RPMI8226 (cell line): Measurements from ENCODE around the gene WDR55.
"Not testable (repeated sequence)": the region's sequence is repeated elsewhere in the genome, so short reads cannot be mapped to it uniquely, and the experiment has no call there.

Experiments used
- DNase-seq: peaks from one replicate; pipeline ENCODE4 v3.0.0-alpha.2; 2015

WDR55 gene

DNA sequence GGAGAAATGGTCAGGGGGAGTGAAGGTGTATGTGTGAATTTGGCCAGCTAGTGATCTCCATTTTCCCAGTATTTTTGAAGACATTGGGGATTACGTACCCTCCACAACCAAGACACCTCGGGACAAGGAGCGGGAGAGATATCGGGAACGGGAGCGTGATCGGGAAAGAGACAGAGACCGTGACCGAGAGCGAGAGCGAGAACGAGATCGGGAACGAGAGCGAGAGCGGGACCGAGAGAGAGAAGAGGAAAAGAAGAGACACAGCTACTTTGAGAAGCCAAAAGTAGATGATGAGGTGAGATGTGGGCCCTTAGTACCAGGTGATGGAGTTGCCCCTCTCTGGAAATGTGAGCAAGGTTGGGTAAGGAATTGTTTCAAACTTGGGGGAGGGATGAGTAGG lies 5.8 kb upstream of the WDR55 start:
- no peak for DNase-seq

DNA sequence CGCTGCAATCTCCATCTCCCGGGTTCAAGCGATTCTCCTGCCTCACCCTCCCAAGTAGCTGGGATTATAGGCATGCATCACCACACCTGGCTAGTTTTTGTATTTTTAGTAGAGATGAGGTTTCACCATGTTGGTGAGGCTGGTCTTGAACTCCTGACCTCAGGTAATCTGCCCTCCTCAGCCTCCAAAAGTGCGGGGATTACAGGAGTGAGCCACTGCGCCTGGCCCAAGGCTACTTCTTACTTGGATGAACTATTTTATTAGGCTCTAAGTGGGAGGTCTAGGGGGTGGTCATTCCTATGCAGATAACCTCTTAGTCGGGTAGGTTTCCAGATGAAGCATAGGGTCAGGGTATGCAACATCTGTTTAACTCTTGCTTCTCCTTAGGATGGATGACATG lies 4.3 kb upstream of the WDR55 start:
- DNase-seq = not testable (repeated sequence)

DNA sequence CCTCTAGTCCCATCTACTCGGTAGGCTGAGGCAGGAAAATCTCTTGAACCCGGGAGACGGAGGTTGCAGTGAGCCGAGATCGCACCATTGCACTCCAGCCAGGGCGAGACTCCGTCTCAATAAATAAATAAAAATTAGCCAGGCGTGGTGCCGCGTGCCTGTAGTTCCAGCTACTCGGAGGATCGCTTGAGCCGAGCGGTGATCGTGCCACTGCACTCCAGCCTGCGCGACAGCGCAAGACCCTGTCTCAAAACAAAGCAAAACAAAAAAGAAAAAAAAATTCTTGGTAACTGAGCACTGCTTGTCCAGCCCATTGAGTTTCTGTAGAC lies 710 bp upstream of the WDR55 start:
- DNase-seq = no peak

DNA sequence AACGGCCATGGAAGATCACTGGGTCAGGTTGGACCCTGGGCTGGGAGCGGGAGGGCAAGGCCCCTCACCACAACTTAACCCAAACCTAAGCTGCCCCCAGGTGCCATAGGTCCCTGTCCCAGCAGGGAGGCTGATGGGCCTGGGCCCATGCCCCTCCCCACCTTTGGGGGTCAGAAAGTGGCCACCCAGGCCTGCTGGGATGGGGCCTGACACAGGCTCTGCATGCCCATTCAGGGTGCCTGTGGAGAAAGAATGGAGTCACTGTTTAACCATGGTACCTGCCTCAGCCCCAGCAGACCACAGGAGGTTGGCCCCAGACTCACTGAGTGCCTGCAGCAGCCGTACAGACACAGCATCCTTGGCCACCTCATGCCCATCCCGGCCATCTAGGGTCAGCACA lies 6.3 kb downstream of the WDR55 start:
- DNase-seq = not testable (repeated sequence)

DNA sequence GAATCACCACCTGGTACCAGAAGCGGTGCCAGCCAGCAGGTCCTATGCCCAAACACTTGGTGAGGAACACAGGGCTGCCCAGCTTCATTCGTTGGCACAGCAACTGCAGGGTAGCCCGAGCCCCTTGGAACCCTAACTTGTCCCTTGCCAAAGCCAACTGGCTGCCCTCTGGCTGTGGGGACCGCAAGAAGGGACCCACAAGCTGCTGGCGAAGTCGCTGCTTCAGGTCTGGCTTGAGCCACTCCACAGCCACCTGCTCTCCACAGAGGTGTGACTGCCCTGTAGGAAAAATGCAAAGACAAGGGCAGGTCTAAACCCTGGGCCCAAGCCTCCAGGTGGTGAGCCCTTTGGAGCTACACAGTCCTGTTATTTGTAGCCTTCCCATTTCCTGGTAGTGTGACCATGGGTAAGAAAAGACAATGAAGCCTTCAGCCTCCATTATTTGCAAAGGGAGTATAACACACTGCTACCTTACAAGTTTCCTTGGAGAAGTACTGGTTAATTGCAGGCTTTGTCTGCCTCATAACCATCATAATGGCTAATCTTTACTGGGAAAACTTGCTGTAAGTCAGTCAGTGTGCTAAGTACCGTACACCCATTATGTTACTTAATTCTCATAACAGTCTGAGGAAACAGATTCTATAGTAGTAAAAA lies 6.9 kb downstream of the WDR55 start:
- no peak for DNase-seq

DNA sequence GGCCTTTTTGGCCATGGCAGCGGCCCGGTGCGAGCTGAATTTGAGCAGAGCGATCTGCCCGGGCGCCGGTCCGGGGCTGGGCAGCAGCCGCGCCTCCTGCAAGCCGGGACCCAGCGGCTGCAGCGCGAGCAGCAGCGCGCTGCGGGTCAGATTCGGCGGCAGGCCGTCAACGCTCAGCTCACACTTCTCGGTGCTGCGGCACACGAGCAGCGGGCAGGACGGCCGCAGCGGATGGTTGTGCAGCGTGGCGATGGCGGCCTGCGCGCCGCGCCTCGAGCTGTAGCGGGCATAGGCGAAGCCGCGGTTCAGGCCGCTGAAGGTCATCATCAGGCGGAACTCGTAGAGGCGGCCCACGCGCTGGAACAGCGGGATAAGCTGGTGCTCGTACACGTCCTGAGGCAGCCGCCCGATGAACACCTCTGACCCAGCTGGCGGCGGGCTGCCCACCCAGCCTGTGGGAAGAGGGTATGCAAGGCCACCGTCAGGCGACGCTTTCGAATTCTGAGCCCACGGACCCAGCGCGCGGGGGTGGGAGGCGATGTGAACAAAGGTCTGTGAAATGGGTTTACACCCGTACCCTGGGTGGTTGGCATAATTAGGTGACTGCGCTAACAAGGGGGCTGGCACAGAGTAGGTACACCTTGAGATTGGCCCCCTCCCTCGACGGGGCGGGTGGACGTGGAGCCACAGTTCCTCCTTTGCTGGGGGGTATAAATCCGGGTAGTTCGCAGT lies 7.9 kb downstream of the WDR55 start:
- peak; percentile 7 for DNase-seq

DNA sequence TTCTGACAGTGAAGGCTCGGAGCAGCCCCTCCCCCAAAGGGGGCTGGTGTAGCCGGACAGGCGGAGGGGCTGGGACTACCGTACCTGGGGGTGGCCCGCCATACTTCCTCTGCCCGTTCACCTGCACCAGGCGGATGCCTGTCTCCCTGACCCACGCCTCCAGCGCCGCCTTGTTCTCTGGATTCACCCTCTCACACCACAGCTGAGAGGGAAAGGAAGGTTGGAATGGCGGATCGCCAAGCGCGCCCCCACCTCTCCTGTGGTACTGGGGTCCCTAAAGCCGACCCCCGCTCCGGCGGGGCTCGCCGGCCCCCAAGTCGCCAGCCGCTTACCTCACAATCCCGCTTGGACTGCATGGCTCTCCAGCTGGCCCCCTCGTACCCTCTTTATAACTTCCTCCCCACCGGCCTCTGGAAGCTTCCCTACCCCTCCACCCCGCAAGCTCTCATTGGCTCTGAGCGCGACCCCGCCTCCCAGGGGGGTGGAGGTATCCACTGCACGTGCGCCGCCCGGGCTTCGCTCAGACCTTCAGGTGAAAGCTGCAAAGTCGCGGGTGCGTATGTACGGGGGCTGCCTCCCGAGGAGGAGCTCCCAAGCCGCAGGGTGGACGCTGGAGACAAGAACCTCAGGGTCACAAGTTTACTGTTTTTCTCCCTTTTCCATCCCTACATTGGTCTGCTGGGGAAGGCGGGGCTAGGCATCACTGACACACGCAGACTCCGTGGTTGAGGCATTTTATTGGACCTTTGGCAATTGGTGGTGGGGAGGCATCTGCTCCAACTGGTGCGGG lies 8.7 kb downstream of the WDR55 start, which contains the start of gene DND1:
DND1 (minus strand) TSS at position 390 of the 790 bp plus-strand sequence; CDS start at position 356, 34 bp downstream.
- DNase-seq = no peak

DNA sequence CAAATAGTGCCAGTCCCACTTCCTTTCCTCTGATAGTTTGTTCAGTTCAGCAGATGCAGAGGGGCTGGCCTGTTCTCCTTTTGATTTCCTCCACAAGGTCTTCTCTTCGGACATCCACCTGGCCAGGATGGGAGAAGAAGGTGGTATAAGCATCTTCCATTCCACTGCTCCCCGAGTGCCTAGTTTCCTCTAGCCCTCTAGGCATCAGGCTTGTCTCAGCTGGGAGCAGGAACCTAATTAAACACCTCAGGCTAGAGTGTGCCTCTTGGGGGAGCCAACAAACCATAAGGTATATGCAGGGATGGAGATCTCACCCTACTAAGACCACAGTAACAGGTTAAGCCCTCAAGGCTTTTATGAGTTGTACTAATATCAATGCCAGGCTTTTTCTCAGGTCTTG lies 9.5 kb downstream of the WDR55 start:
- DNase-seq = no peak

DNA sequence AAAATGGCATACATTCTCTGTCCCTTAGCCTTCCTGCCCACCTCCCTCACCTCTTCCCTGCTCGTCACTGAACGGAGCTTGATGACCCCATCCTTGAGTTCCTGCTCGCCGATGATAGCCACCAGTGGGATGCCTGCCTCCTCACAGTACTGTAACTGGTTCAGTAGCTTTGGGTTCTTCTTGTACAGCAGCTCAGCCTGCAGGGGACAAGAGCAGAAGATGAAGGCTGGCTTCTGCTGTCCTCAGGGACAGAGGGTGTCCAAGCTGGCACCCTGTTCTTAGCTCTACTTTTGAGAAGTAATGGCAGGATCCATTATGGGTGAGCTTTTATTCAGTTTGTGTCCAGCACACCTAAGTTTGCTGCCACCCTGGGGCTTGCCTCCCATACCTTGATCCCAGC lies 9.9 kb downstream of the WDR55 start:
- DNase-seq = no peak

DNA sequence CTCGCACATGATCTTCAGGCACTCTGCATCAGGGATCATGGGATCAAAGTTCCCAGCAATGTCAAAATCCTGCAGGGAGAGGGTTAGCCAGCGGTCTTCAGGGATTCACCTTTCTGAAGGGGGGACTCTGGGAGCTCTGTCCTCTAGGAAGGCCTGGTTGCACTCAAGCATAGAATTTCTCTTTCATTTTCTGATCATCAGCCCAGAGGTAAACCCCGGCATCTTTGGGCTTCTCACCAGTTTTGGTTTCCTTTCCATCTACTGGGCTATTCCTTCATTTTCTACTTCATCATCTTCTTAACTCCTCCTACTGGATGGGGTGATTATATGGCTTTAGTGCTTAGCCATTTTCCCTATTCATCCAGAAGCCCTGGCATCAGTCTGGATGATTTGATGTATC lies 13.2 kb downstream of the WDR55 start:
- DNase-seq = no peak

DNA sequence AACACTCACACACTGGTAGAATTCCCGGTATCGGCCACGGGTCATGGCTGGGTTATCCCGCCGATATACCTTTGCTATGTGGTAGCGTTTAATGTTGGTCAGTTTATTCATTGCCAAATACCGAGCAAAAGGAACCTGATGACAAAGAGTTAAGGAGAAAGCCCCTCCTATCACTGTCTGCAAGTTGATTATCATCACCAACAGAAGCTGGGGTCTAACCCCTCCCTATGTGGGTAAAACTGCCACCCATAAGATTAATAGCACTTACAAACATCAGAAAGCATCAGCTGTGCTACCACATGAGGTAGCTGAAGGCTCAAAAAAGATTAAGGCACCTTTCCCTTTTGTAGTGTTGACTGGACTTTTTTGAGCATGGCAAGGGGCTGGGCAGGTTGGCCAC lies 14.3 kb downstream of the WDR55 start:
- DNase-seq = no peak

DNA sequence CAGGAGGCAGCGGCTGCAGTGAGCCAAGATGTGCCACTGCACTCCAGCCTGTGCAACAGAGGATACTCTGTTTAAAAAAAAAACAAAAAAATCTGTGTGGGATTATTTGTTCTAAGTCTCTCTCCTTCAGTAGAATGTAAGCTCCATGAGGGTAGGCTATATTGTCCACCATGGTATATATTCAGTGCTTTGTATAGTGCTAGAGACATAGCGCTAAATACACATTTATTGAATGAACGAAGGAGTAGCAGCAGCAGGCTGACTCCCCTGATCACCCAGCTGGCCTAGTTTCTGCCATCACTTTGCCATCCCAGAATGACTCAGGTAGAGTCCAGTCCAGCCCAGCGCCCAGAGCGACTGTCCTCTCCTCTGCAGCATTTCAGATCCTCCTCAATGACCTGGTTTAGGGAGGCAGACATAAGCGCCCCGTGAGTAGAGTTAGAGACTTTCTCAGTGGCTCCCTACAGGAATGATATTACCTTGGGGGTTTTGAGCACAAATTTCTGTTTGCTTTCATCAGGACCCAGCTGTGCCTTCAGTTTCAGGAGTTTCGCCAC lies 25.8 kb downstream of the WDR55 start:
- no peak for DNase-seq

DNA sequence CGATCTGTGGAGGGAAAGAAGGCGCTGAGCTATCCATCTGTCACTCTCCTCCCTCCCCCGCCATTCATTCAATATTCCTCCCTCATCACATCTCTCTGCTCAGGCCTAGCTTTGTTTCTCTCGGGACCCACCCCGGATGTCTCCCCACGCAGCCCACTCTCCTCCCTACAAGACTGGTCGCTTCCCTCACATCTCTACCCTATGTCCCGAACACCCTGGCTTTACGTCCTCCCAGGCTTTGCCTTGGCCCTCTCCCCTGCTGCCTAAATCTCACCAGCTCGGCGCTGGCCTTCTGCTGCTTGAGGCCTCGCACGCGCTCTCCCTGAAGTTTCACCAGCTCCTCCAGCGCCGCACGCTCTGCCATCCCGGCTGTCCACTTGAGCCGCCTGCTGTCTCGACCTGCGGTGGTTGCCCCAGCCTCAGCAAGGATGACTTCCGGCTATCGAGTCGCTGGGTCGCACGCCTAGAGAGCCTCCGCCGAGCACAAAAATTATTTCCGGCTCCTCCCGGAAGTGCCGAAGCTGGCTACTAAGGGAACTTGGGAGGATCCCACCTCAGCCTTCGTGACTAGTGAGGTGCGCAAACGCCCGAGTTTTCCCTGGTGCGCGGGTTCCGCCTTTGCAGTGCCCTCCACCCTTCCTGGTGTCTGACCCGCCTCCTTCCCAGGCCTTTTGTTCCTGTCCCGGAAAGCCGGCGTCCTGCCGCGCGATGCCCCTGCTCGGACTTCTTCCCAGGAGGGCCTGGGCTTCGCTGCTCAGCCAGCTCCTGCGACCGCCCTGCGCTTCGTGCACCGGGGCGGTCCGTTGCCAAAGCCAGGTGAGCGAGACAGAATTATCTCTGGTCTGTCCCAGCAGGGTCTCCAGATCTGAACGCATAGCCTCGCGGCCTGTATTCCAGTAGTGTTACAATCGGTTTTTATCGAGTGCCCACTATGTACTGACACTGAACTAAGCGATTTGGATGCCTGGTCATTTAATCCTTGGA lies 26.5 kb downstream of the WDR55 start, which contains the start of the genes HARS1 and HARS2:
HARS1 (minus strand) TSS at position 430 of the 984 bp plus-strand sequence; CDS start at position 364, 66 bp downstream.
HARS2 (plus strand) TSS at position 515 of the 984 bp plus-strand sequence; CDS start at position 709, 194 bp downstream.
- DNase-seq = peak; percentile 94

DNA sequence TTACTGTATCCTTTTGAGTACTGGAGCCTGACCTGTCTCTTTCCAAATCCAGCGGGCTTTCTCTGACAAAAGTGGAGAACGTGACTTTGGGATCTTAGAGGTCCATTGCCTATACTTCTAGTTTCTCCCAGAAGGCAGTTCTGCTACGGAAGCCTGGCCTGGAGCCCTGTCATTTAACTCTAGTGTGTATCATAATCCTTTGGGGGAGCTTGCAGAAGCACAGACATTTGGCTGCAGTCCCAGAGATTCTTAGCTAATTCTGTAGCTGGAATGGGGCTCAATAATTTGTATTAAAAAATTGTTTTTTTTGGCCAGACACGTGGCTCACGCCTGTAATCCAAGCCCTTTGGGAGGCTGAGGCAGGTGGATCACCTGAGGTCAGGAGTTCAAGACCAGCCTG lies 29.6 kb downstream of the WDR55 start:
- DNase-seq = no peak

DNA sequence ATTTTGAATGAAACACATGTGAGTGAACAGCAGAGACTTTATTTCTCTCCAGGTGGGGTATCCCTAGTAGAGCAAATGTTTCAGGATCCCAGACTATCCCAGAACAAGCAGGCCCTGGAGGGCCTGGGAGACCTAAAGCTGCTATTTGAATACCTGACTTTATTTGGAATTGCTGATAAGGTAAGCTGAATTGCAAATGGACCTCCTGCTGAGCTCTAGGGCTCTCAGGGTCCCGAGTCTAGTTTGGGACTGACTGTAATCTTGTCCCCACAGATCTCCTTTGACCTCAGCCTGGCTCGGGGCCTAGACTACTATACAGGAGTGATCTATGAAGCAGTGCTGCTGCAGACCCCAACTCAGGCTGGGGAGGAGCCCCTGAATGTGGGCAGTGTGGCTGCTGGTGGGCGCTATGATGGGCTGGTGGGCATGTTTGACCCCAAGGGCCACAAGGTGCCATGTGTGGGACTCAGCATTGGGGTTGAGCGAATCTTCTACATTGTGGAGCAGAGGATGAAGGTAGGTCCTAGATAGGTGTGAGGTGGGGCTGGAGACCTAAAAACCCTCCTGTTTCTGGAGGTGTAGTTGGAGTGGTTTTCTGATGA lies 32.3 kb downstream of the WDR55 start:
- DNase-seq = no peak

DNA sequence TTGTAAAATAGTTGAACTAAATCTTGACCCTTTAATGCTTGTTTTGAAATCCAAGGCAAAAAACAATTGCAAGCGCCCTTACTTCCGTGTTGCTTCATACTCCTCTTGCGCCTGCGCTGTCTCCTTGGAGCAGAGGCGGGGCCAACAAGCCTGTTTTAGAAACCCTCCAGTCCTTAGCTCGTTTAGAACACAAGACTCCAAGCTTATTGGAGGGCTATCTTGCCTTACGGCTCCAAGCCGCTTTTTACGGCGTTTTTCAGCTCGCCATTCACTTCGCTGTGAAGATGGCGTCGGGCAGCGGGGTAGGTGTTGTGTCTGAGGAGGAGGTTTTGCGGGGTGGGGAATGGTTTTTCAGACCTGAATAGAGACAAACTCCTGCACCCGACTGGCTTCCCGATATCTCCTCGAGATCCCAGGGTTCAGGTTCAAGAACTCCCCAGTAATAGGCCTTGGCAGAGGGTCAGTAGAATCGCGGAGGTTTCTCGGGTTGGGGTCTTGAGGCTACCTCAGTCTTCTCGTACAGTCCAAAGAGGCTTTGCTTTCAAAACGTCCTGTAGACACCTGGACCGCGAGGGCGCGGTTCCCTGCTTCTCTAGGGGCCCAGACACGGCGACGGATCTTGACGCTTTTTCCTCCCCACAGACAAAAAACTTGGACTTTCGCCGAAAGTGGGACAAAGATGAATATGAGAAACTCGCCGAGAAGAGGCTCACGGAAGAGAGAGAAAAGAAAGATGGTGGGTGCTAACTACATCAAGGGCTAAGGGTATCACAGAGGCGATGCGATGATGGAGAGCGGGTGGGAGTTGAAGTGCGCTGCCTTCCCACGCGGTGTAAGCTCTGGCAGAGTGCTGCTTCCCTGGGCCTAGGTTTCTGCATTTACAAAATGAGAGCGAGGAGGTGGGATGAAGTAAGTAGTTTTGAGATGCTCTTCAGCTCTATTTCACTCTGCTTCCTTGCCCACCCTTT lies 35.8 kb downstream of the WDR55 start, which contains the start of gene ZMAT2:
ZMAT2 (plus strand) TSS at position 271 of the 968 bp plus-strand sequence; CDS start at position 285, 14 bp downstream.
- DNase-seq = peak; percentile 96

DNA sequence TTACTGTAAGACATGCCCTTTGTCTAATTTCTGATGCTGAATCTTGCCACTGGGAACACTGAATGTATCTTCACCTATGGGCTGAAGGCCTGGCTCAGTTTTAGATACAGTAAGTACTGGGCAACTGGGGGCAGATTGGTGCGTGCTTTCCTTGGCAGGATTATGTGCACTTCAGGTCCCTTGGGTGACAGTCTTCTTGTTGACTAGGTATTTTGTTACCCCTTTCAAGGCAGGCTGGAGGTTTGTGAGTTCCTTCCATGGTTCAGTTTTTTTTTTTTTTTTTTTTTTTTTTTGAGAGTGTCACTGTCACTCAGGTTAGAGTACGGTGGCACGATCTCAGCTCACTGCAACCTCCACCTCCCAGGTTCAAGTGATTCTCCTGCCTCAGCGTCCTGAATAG lies 43.1 kb downstream of the WDR55 start:
- DNase-seq = no peak

DNA sequence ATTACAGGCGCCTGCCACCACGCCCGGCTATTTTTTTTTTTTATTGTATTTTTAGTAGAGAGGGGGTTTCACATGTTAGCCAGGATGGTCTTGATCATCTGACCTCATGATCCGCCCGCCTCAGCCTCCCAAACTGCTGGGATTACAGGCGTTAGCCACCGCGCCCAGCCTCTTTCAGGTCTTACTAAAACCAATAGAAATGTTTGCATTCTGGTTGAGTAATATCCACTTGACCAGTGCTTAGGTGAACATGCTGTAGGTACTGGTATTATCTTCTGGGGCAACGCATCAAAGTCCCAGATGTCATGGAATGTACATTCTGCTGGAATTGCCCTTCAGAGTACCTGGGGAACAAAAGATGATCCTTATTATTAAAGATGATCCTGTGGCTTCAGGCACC lies 44.1 kb downstream of the WDR55 start:
- DNase-seq = not testable (repeated sequence)

DNA sequence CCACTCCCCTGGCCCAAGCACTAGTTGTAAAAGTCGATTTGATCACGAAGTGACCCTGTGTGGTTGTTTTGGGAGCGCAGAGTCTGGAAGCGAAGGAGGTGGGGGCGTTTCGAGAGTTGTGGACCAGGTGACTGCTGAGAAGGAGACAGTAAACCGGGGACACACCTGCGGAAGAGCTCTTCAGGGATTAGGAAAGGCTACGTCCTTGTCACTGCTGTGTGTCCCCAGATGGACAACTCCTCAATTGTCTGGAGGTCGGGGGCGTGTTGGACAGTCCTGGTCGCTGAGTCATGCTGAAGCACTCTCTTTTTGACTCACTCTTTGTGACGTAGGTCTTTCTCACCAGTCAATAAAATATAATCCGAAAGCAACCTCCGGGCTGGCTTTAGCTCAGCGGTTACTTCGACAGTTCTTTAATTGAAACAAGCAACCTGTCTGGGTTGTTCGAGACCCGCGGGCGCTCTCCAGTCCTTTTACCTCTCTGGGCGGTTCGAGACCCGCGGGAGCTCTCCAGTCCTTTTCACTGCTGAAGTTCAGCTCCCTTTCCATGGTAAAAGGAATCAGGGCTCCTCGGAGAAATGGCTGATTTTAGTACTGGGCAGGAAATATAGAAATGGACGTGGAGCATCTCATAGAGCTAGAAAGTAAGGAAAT lies 46.3 kb downstream of the WDR55 start:
- peak; percentile 97 for DNase-seq

DNA sequence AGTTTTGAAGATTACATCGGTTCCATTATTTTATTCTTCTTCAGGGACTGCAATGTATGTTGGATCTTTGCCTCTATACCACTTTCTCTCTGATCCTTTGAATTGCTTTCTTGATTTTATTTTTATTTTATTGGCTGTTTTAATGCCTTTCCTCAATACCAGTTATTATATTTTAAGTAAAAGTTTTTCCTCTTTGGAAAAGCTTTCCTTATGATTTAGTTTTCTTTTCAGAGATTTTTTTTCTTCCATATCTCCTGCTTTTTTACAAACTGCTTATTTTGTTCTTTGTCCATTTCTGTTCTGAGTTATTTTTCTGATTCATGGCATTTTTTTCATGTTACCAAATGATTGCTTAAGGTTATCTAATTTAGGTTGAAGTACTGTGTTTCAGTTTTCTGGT lies 47.1 kb downstream of the WDR55 start:
- no peak for DNase-seq
